ENCODE measurements around the gene GNMT.
"Not testable (repeated sequence)": the region's sequence is repeated elsewhere in the genome, so short reads cannot be mapped to it uniquely, and the experiment has no call there.

Gene GNMT

DNA sequence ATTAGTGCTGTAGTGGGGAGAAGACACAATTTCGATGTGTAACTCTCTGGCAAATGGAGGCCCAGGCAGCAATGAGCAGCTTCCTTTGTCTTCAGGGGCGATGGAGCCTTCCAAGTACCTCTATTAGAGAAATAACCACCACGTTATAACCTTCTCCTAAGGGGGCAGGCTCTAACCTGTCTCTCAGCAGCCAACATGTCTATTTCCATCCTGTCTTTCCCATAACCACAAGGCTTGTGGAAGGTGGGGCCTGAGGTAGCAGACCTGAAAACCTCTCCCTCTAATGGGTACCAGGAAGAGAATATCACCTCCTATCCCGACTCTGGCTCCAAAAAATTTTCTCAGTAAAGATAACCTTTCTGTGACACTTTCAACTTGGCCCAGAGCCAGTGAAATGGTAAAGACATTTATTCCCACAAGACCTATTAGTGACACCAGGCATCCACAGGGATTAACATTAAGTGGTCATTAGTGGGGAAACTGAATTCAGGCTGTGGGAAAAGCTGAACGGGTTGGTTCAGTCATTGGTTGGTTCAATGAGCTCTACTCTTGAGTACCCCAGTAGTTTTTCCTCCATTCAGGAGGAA lies 14.5 kb downstream of the GNMT start:
- DNase-seq (ENCODE audit: low read depth): no peak

DNA sequence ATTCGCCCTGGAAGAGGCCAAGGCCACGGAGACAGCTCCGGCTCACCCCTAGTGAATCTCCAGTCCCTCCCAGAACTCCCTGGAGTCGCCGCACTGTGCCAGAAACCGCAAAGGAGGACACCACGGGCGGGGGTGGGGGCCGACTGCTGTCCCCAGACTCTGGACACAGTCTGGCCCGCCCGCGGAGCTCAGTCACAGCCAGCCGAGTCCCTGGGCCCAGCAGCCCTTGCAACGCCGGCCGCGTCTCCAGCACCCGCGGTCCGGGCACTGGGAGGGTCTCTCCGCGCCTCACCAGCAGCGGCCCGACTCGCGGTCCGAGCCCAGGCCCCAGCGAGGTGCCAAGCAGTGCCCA lies 17.9 kb downstream of the GNMT start:
- DNase-seq (ENCODE audit: low read depth): no peak

DNA sequence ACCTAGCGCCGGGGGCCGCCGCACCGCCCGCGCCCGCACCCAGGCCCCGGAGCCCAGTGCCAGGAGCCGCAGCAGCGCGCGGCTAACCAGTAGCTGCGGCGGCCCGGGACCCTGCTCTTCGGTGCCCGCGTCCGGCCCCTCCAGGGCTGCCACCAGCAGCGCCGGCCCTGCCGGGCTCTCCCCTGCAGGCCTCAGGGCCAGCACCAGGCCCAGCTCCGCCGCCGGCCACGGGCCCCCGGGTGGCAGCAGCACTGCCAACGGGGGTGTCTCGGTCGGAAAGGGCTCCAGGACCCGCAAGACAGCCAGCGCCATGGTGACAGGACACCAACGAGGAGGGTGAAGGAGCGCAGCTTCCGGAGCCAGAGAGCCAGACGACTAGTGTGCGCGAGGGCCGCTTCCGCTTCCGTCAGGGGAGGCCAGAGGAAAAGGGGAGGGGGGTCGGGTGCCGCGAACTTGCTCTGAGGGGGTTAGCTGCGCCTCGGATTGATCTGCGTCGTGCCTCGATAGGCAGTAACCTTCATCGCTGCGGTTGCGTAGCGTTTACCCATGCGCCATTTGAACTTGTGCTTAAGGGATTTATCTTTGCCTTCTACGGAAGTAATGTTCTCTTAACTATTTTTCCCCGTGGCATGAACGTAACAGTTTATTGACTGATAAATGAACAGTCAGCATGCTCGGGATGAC lies 18.4 kb downstream of the GNMT start, which contains the start of gene PEX6:
TSS of gene PEX6 (minus strand) at position 343 of the 684 bp plus-strand sequence. CDS start at position 312, 31 bp downstream.
- peak; percentile 92 for DNase-seq (ENCODE audit: low read depth)

DNA sequence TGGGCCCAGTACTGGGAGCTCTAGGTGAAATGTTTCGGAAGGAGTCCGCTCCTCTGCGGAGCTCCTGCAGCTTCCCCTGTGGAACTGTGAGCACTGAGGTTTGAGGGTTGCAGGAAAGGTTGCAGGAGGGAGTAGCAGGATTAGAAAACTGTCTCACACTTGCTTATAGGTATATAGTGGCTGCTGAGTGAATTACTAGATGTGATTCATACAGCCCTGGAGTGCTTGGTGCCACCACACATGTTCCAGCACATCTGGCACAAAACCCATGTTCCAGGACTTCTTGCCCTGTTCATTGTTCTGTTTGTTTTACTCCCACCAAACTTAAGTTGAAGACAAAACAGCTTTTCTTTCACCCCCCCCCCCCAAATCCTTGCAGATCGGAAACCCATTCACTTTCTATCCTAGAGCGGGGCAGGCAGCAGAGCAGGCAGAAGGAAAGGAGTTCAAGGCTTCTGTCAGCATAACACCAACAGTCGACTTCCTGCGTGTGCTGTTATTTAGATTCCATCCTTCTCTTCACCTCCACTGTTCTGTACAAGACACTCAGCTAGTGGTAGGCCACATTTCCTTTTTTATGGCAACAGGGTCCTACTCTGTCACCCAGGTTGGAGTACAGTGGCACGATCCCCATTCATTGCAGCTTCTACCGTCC lies 19.1 kb downstream of the GNMT start:
- DNase-seq (ENCODE audit: low read depth): no peak

DNA sequence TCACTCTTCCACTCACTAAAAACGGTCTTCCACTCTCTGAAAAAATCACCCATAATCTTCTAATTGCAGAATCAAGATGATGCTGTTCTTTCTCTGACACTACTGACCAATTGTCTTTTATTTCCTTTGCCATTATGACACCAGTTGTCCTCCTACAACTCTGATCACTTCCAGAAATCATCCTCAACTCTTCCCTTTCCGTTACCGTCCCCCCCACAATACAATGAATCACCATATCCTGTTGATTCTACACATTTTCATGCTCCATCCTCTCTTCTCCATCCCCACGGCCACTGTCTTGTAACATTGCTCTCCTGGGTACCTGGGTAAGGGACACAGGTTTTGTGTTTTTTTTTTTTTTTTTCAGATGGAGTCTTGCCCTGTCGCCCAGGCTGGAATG lies 21.3 kb downstream of the GNMT start:
- no peak for DNase-seq (ENCODE audit: low read depth)

DNA sequence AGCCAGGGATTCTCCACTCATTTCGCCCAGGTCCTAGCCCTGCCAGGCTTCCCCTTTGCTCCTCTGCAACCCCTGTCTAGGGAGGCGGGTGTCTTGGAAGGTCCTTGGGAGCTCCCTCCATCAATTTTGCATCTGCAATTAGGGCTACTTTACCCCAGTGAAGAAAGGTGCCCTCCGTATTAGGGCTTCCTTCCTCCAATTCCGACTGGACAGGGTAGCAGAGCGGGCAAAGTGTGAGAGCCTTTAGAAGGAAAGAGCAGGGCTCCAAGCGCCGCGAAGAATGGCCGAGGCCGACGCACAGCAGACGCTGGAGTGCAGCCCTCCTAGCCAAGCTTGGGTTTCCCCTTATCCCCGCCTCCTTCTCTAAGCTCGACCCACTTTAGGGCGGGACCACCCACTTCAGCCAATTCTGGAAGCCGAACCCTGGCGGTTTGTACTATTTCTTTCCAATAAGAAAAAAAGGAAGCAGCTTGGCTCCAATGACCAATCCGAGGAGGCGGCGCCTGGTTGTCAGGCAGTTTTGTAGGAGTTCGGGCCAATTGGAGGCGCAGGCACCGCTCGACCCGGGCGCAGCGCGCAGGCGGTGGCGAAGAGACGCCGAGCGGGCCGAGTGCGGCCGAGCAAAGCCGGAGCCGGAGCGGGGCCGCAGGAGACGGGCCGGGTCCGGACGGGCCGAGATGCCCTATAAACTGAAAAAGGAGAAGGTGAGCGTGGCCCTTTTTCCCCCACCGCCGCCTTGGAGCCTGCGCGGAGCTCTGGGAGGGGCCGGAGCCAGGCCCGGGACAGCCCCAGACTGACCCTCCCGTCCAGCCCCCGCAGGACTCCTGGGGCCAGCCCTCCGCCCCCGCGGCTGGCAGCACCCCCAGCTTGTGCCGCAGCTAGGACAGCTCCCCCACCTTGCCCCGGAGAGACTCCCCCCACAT lies 23.7 kb downstream of the GNMT start, which contains the start of gene PPP2R5D:
TSS of gene PPP2R5D (plus strand) at position 570 of the 923 bp plus-strand sequence. CDS start at position 678, 108 bp downstream.
- DNase-seq (ENCODE audit: low read depth): peak; percentile 96

DNA sequence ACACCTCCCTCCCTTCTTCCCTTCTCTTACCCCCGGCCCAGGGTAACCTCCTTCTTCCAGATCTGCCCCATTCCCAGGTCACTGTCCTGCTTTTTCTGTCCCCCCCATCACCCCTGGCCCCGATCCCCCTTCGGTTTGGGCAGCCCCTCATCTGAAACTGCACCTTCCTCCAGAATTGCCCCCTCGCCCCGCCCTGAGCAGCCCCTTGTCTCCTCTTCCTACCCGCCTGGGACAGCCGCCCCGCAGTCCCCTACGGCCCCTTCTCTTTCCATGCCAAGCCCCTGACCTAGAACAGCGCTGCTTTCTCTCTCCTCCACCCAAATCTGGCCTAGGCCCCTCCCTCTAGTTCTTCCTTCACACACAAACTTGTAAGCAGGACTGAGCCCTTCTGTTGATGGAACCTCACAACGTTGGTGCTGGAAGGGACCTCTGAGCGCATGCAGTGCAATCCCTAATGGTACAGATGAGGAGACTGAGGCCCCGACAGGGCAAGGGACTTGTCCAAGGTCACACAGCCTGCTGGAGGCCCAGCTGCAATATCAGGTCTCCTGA lies 24.4 kb downstream of the GNMT start:
- no peak for DNase-seq (ENCODE audit: low read depth)

DNA sequence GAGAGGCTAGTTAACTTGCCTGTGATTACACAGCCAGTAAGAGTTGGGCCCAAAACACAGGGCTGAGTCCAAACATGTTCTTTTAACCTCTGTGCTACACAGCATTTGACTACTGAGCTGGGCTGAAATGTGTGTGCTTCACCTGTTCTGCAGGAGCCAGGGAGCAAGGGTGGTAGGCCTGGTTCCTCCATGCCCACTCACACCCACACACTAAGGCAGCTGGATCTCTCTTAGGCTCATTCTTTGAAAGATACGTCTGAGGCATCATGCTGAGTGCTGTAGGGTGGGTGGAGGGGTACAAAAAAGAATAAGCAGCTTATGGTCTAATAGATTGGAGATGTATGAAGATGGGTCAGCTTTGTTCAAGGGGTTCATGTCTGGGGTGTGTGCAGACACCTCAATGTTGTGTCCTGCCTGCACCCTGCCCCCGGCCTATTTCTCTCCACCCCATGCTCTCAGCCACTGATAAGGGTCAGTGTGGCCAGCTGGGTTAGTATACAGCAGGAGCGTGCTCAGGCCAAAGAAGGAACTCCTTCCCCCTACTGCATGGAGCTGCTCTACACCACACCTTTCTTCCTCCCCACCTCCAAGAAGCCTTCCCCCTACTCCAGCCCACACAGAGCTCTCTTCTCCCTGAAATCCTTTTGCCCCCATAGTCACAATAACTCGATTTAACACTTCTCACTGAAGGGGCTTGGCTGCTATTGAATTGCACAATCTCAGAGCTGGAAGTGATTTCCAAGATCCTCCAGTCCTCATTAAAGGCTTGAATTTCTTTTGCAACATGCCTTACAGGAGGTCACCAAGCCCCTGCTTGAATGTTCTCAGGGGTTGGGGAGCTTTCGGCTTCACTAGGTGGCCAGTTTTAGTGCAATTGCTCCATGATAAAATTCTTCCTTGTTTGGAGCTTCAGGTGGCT lies 27.2 kb downstream of the GNMT start:
- no peak for DNase-seq (ENCODE audit: low read depth)

DNA sequence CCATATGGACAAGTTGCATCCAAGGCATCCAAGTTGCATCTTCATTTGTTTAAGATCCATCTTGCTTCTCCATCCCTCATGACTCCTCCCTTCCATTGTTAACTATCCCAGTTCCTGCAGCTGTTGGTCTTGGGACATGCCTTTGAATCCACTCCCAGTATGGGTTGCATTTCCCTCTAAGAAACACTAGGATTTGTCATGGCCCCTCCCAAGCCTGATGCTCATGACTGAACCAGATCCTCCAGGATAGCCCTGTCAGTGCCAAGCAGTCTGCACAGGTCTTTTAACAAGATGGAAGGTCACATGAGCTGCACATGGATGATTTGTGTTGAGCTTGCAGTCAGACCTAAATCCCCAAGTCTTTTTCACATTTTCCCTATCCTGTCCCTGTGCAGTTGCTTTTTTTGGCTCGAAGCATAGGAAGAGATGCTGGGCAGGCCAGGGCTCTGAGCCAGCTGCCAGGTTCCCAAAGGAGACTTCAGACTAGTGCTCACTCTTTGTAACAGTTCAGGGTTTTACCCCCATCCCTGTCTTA lies 28.0 kb downstream of the GNMT start:
- DNase-seq (ENCODE audit: low read depth): no peak

DNA sequence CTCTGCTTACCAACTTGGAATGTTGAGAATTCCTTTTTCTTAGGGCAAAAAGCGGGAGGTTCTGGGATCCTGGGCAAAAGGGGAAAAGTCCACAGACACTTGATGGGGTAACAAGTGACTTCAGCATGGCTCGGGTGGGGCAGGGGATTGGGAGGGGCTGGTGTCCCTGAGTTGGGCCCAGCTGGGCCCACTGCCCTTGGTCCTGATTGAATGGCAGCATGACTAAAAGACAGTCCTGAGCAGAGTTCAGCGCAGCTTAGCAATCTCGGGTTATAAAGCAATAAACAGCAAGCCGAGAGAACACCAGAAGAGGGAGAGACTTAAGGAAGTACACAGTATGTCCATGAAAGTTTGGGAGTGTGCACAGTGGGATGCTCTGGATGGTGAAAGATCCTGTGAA lies 29.4 kb downstream of the GNMT start:
- DNase-seq (ENCODE audit: low read depth): no peak

DNA sequence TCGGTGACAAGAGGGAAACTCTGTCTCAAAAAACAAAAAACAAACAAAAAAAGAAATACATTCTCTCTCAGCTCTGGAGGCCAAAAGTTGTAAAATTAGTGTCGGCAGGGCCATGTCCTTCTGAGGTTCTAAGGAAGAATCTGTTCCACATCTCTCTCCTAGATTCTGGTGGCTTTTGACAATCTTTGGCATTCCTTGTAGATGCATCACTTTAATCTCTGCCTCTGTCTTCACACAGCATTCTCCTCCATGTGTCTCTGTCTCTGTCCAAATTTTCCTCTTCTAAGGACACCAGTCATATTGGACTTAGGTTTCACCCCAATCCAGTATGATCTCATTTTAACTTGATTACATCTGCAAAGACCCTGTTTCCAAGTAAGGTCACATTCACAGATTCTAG lies 32.9 kb downstream of the GNMT start:
- no peak for DNase-seq (ENCODE audit: low read depth)

DNA sequence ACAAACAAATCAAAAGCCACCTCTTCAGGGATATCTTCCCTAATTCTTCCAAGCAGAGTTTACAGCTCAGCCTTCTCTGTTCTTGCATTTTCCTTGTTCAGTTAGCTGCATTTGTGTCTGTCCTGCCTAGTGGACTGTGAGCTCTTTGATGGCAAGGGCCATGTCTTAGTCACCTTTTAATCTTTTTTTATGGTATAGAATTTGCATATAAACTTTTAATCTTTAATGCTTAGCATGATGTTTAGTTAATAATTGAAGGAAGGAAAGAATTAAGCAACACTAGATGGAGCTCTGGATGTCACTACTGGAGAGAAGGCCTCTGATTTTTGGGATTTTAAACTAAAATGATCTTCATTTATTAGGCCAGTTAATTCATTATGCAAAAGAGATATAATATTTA lies 36.0 kb downstream of the GNMT start:
- no peak for DNase-seq (ENCODE audit: low read depth)

DNA sequence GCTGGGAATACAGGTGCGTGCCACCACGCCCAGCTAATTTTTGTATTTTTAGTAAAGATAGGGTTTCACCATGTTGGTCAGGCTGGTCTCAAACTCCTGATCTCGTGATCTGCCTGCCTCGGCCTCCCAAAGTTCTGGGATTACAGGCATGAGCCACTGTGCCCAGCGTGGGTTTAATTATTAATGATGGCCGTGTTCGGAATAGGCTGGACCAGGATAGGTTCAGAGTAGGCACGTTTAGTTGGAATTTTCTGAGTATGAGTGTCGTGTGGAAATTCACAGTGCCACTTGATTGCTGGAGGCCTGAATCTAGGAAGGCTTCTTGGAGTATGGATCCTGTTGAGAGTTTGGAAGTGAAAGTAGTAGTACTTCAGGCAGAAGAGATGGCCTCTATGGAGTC lies 37.7 kb downstream of the GNMT start:
- not testable (repeated sequence) for DNase-seq (ENCODE audit: low read depth)

DNA sequence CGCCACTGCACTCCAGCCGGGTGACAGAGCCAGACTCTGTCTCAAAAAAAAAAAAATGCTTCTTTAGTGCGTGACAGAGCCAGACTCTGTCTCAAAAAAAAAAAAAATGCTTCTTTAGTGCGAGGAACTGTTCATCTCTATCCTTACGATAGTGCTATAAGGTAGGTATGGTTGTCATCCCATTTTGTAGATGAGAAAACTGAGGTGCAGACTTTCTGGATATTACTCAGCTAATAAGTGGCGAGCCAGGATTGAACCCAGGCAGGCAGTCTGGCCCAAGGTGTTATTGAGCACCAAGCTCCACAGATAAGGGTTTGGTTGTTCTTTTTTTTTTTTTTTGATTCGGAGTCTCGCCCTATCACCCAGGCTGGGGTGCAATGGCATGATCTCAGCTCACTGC lies 41.3 kb downstream of the GNMT start:
- DNase-seq (ENCODE audit: low read depth): no peak

DNA sequence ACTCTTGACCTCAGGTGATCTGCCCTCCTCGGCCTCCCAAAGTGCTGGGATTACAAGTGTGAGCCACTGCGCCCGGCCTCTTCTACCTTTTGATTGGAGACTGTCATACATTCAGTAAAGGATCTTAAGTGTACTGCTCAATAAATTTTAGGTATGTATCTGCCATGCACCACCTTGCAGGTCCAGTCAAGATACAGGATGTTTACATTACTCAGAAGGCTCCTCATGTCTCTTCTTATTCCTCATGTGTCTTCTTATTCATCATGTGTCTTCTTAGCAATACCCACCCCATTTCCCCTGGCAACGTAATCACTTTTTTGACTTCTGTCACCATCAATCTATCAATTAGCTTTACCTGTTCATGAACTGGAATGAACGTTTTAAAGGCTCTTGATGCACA lies 45.3 kb downstream of the GNMT start:
- DNase-seq (ENCODE audit: low read depth): no peak

DNA sequence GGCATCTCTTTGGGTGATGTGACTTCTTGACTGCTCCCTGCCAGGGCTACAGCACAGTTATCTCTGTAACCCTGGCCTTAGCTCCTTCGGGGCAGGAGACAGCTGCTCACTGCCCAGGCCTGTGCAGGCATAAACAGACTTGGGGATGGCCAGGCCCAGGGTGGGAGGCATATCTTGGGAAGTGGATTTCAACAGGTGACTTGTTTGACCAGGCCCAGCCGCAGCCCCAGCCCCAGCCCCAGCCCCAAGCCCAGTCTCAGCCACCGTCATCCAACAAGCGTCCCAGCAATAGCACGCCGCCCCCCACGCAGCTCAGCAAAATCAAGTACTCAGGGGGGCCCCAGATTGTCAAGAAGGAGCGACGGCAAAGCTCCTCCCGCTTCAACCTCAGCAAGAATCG lies 45.7 kb downstream of the GNMT start:
- no peak for DNase-seq (ENCODE audit: low read depth)

DNA sequence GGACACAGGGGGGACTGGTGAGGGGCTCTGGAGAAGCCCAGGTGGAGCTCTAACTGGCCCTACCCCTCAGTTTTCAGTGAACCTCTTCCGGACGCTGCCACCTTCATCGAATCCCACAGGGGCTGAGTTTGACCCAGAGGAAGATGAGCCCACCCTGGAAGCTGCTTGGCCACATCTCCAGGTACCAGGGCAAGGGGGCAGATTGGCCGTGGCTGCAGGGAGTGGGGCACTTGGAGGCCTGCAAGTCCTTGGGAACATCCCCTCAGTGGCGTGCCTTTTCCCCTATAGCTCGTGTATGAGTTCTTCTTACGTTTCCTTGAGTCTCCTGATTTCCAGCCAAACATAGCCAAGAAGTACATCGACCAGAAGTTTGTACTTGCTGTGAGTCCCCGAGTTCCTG lies 46.6 kb downstream of the GNMT start:
- no peak for DNase-seq (ENCODE audit: low read depth)

DNA sequence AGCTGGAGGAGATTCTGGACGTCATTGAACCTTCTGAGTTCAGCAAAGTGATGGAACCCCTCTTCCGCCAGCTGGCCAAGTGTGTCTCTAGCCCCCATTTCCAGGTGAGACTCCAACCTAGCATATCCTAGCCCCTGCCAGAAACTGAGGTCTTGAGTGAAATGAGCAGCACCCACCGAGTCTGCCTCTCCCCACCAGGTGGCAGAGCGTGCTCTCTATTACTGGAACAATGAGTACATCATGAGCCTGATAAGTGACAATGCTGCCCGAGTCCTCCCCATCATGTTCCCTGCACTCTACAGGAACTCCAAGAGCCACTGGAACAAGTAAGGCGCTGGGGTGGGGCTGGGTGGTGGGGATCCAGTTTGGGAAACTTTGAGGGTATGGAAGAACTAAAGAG lies 48.6 kb downstream of the GNMT start:
- DNase-seq (ENCODE audit: low read depth): no peak

DNA sequence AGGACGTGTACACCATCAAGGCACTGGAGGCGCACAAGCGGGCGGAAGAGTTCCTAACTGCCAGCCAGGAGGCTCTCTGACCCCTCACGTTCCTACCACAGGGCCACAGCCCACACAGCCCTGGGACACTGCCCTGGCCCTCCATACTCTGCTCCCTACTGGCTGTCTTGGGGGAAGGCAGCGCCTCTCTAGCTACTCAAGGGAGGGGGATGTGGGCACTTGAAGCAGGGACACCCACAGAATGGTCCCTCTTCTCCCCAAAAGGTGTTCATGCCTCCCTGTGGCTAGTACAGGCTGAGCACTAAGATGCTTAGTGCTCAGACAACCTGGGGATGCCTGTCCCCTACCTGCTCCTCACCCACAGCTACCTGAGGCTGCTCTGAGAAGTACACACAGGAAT lies 50.7 kb downstream of the GNMT start:
- no peak for DNase-seq (ENCODE audit: low read depth)

DNA sequence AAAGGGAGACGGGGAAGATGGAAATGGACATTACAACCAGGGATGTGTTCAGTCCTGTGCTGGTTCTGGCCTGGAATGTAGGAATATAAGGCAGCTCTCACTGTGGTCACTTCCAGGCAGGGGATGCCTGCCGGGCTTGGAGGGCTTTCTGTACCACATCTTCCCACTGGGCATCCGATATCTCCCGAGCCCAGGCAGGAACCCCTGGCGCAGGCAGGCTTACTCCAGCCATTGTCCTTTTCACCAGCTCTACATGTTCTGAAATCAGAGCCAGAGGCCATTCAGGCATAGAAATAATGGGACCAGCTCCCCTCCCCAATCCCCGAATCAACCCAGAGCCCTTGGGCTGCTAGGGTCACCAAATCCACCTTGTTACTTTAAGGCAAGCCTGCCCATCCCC lies 51.8 kb downstream of the GNMT start:
- DNase-seq (ENCODE audit: low read depth): no peak

Data from T follicular helper cell (primary cell).